Measurements from ENCODE around the gene NELL1. TPM values are rescaled to one million over a fixed set of nuclear protein-coding genes. Genes with fewer than 3 reads are reported as not detected.

Gene NELL1
- total RNA-seq, 1 experiment from 2014 or later, result not detected

- ATAC-seq, result no peak
- H3K9me3 ChIP-seq (ENCODE audit: control insufficient read depth, insufficient read depth, low read depth, low read length), result no peaks in the 10 kb centered on the region
- no peaks in the 10 kb centered on the region for H3K36me3 ChIP-seq (ENCODE audit: control insufficient read depth, insufficient read depth, low read length)
- ChIA-PET POLR2A (no interaction called here), CTCF (no interaction called here)
- H3K4me1 ChIP-seq (ENCODE audit: control insufficient read depth, insufficient read depth, low read length), result no peaks in the 10 kb centered on the region
- no peak for DNase-seq (ENCODE audit: low read depth, low spot score)
- TF ChIP-seq CTCF (IDR thresholded peaks at IDR 0.05) (no peak), SIN3A (IDR thresholded peaks at IDR 0.05; ENCODE audit: borderline replicate concordance, insufficient read depth, low read depth, low read length) (no peak), TCF7L2 (IDR thresholded peaks at IDR 0.05; ENCODE audit: low read depth, low read length) (no peak), POLR2AphosphoS5 (IDR thresholded peaks at IDR 0.05; ENCODE audit: low read depth, low read length) (no peak), REST (IDR thresholded peaks at IDR 0.05; ENCODE audit: insufficient read depth in 1 of 2, low read depth in 2 of 2, low read length in 1 of 2) (no peak)
- H3K27ac ChIP-seq (ENCODE audit: low read length), result no peak overlapping the region
- H3K27me3 ChIP-seq (ENCODE audit: control insufficient read depth, insufficient read depth, low read length), result no peaks in the 10 kb centered on the region
- BruUV-seq (replicated peaks), result no TSS peak
- in situ Hi-C loops (cut with HindIII; ENCODE audit: low pct_unique_long_range_greater_than_20kb, low sequenced_read_pairs), result no loop called here
- H3K4me3 ChIP-seq (ENCODE audit: low read depth in 2 of 2, low read length in 2 of 2), result no peak overlapping the region
- intact Hi-C loops (cut with micrococcal nuclease; ENCODE audit: unreplicated experiment), result no loop called here
Observed at GRCh38 chr11:21307874-21308273, 638.5 kb downstream of the NELL1 start.

GRCh38 chr11:21316591-21316990, 647.2 kb downstream of the NELL1 start:
- CTCF ChIA-PET, result no interaction called here
- no TSS peak for BruUV-seq (replicated peaks)

More at GRCh38 chr11:21316591-21316990, 647.2 kb downstream of the NELL1 start:
- H3K4me1 ChIP-seq (ENCODE audit: control insufficient read depth, insufficient read depth, low read length), result no peaks in the 10 kb centered on the region
- intact Hi-C loops (cut with micrococcal nuclease; ENCODE audit: unreplicated experiment), result no loop called here
- POLR2A ChIA-PET, result no interaction called here
- no peaks in the 10 kb centered on the region for H3K36me3 ChIP-seq (ENCODE audit: control insufficient read depth, insufficient read depth, low read length)
- in situ Hi-C loops (cut with HindIII; ENCODE audit: low pct_unique_long_range_greater_than_20kb, low sequenced_read_pairs), result no loop called here
- H3K4me3 ChIP-seq (ENCODE audit: low read depth in 2 of 2, low read length in 2 of 2), result no peak overlapping the region
- no peak for DNase-seq (ENCODE audit: low read depth, low spot score)
- no peak for ATAC-seq
- no peak overlapping the region for H3K27ac ChIP-seq (ENCODE audit: low read length)
- no peak for TF ChIP-seq SIN3A (IDR thresholded peaks at IDR 0.05; ENCODE audit: borderline replicate concordance, insufficient read depth, low read depth, low read length)
- no peak for TF ChIP-seq TCF7L2 (IDR thresholded peaks at IDR 0.05; ENCODE audit: low read depth, low read length)
- no peak for TF ChIP-seq REST (IDR thresholded peaks at IDR 0.05; ENCODE audit: insufficient read depth in 1 of 2, low read depth in 2 of 2, low read length in 1 of 2)
- no peak for TF ChIP-seq CTCF (IDR thresholded peaks at IDR 0.05)
- TF ChIP-seq POLR2AphosphoS5 (IDR thresholded peaks at IDR 0.05; ENCODE audit: low read depth, low read length), result no peak
- no peaks in the 10 kb centered on the region for H3K9me3 ChIP-seq (ENCODE audit: control insufficient read depth, insufficient read depth, low read depth, low read length)
- no peaks in the 10 kb centered on the region for H3K27me3 ChIP-seq (ENCODE audit: control insufficient read depth, insufficient read depth, low read length)
